ENCODE measurements around the gene MRPL24.

MRPL24 gene

DNA sequence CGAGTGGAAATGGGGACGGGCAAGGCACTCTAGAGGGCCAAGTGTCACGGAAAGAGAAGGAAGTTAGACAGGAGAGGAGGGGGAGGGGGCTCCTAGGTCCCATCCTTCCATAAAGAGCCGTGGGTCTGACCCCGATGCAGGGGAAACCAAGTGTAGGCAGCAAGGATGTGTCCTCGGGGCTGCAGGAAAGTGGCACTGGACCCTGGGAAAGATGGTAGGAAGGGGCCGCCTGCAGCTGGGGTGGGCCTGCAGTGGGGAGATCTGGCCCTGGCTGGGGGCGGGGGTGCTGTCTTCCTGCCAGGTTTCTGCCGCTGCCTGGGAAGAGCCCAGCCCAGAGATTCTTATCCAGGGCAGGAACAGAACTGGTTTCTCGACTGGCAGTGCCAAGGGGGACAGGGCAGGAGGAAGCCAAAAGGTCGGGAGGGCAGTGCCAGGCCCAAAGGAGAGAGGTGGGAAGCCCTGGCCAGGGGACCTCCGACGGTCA is 48.4 kb downstream of the MRPL24 start:
- DNase-seq (ENCODE audit: low spot score), result no peak

DNA sequence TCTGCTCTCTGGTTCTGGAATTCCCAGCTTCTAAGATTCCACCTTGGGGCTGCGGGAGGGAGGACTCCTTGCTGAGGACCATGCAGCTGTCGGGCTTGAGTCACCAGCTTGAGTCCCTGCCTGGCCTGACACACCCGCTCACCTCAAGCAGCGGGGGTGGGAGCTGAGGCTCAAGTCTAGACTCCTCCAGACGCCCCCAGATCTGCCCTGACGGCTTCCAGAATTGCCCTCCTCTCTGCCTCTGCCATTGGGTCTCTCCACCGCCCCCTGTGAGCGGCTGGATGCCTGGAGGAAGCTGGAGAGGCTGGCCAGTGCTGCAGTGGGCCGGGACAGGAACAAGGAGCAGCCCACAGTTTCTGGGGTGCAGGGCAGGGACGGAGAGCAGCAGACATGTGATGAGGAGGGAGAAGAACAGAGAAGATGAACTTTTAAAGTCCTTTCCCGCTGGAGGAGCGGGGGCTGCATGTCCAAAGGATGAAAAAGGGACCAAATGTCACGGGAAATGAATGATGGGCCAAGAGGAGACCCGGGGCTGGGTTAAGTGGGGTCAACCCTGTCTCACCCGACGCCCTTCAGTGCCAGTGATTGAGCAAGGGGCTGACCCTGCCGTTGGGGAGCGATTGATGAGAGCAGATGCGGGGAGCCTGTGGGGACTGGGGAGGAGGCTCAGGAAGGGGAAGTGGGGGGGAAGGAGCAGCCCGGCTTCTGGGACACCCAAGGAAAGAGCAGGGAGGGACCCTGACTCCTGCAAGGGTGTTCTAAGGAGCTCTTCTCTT is 49.0 kb downstream of the MRPL24 start:
- DNase-seq (ENCODE audit: low spot score), result peak; percentile 59

DNA sequence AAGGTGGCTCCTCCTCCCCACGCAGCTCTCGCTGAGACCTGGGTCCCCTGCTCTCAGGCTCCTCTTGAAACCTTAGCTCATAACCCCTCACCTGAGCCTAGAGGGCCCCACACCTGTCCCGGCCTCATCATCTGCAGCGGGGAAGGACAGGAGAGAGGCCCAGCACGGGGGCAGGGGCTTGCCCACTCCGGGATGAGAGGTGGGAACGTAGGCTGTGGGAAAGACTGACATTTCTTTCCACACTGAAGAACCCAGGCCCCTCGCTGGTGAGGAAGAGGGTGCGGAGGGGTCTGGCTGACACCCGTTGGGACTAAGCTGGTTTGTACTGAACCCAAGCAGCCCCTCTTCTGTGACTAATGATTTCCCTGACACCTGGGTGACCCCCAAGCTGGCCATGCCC is 49.7 kb downstream of the MRPL24 start:
- DNase-seq (ENCODE audit: low spot score), result no peak

DNA sequence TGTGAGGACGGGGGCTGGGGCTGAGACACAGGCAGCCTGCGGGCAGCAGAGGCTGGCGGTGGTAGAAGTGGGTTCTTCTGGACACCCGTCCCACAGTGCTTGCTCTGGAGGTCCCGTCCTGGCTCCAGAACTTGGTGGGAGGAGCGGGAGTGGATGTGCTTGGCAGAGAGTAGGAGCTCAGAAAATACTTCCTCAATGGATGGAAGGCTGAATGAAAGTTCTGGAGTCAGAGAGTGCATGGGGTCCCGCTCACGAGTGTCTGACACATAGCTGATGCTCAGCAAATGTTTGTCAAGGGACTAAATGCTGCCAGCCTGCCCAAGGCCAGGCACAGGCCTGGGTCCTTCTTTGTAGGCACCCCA is 50.2 kb downstream of the MRPL24 start:
- no peak for DNase-seq (ENCODE audit: low spot score)

DNA sequence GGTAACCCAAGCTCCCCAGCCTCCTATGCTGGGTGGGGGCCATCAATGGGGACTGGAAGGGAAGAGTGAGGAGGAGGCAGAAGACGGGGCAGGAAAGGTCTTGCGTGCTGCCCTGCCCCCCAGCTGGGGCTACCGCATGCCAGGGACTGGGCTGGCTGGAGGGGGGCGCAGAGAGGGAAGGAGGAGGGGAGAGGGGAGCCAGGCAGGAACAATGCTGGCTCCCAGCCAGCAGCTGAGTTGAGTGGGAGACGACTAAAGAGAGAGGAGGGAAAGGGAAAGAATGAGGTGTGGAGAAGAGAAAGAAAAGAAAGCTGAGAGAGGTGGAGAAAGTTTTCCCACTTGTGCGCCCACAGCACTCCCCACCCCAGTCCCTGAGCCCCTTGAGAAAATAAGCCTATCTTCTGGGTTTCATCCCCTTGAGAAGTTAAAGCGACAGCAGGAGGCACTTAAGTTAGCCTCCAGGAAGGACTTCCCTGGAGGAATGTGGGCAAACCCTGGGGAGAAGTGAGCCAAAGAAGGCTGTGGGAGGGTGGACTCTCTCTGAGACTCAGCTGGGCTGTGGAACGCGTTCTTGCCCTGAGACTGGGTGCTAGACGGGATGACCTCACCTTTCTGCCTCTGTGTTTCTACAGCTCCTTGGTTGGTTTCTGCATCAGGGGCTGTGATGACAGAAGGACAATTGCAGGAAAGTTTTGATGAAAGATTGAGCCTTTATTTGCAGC is 50.8 kb downstream of the MRPL24 start:
- DNase-seq (ENCODE audit: low spot score), result no peak

DNA sequence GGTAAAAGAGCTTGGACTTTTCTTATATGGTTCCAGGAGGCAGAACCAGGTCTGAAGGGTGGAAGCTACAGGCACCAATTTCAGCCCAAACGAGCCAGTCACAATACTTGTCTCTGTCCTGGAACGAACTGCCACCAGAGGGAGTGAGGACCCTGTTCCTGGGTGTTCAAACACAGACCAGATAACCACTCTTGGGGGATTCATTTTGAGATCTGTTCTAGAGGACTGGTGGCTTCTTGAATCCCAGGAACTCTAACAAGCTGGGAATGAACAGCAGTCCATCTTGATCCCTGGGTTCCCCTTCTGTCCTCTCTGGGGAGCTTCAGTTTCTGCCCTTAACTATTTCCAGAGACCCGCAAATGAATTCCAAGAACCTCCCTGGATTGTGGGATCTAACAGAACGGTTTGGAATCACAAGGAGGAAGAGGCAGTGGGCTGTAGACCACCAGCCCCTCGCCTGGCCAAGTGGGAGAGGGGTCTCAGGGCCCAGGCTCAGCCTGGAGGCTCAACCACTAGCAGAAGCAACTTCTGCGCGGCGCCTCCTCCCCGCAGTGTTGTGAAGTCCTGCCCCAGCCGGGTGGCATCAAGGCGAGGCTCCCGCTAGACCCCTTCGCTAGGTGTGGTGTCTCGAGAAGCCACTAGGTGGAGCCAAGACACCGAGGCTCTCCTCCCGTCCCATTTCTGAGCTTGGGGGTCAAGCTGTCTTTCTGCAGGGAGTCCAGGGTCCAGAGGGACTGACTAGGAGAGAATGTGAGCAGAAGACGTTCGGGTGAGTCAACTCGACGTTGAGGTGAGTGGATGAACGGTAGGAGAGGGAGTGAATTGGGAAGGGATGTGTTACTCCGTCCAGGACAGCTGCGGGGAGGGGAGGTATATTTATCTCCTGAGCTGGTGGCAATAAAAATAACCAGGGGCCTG is 51.6 kb downstream of the MRPL24 start:
- peak; percentile 89 for DNase-seq (ENCODE audit: low spot score)
